GM18499 (cell line): Measurements from ENCODE around the gene PDHA1.

ENCODE experiments used
- ATAC-seq: cut with Tn5 transposase; IDR thresholded peaks from one replicate; pipeline ENCODE4 v1.9.1; 2021; ENCODE audit warnings: moderate number of reproducible peaks; ENCODE audit not compliant: insufficient read depth, unreplicated experiment

PDHA1 gene

GRCh38 chrX:19373351-19373891 is 29.7 kb downstream of the PDHA1 start:
- no peak for ATAC-seq

DNA sequence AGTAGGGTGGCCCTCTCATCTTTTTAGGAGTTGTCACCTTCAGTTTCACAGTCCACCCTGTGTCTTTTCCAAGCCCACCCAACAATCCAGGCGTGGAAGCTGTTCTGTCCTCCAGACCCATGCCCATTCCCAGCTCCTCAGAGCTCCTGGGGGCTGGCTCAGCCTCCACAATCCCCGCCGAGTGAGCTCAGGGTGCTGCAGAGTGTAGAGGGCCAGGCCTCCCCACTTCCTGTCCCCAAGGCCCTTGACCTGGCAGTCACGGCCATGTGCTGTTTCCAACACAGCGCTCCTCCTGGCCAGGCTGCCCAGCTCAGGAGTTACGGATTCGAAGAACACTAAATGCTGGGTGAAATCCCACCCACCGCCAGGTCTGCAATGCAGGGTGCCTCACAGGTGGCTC is 31.8 kb downstream of the PDHA1 start:
- ATAC-seq = no peak

GRCh38 chrX:19377799-19378198 is 34.1 kb downstream of the PDHA1 start:
- ATAC-seq = no peak

- ATAC-seq = no peak
Measured at GRCh38 chrX:19381326-19381725, 37.6 kb downstream of the PDHA1 start.

GRCh38 chrX:19382555-19383145 is 38.9 kb downstream of the PDHA1 start:
- no peak for ATAC-seq

GRCh38 chrX:19386679-19387078 is 43.0 kb downstream of the PDHA1 start:
- ATAC-seq = no peak

GRCh38 chrX:19388064-19388679 is 44.4 kb downstream of the PDHA1 start:
- no peak for ATAC-seq

DNA sequence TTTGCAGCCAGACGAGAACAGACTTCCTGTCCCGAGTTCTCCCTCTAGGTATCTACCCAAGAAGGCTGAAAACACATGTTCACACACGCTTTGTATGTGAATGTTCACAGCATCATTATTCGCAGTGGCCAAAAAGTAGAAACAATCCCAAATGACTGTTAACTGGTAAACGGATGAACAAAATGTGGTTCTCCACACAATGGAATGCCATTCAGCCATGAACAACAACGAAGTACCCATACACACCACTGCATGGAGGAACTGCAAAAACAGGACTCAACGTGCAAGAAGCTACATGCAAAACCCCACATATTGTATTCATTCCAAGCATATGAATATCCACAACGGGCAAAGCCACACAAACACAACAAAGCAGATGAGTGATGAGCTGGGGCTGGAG is 45.0 kb downstream of the PDHA1 start:
- ATAC-seq = no peak

DNA sequence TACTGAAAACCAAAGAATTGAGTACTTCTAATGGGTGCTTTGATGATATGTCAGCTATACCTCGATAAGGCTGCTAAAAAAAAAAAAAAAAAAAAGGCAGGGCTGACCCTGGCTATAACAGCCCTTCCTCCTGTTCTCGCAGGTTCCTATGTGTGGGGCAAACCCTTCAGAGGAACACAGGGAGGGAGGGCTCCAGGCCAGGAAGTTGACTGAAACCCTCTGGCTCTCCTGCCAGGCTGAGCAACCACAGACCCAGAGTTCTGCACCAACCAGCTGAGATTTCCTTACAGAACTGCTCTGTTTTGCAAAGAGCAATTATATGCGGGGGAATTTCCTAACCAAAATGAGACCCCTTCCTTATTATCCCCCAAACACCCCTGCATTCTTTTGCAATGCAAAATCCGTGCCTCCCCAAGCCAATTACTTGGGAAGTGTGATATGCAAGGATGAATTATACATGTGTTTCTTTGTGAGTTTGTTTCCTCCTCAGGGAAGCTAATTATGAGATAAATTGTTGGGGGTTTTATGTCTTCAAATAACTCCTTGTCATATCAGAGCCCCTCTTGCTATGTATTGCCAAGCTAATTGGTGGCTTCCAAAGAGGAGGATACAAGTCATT is 45.6 kb downstream of the PDHA1 start:
- ATAC-seq = no peak

DNA sequence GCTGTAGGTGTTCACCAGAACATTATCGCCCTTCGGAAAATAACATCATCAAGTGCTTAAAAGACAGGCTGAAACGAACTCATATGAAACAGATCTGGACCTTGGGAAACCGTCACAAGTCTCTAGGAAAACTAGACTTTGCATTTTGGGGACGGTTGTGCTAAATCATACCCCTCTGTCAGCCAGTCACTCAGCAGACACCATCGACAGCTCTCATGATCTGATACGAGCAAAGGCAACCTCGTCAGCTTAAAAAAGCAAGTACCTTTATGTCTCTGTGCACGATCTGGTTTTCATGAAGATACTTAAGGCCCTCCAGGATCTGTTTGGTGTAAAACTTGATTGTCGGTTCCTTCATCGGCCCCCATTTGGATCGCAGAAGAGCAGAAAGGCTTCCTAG is 48.4 kb downstream of the PDHA1 start:
- no peak for ATAC-seq

- ATAC-seq = no peak
Measured at GRCh38 chrX:19392703-19393102, 49.0 kb downstream of the PDHA1 start.

DNA sequence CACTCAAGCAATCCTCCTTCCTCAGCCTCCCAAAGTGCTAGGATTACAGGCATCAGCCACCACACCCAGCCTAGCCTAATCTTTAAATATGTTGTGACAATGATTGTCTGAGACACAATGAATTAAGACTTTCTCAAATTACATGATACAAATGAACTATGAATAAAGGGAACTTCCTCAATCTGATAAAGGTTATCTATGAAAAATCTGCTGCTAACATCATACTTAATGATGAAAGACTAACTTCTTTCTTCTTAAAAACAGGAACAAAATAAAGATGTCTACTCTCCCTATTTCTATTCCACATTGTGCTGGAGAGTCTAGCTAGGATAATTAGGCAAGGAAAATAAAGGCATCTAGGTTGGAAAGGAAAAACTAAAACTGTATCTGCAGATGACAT is 60.0 kb downstream of the PDHA1 start:
- ATAC-seq = no peak

DNA sequence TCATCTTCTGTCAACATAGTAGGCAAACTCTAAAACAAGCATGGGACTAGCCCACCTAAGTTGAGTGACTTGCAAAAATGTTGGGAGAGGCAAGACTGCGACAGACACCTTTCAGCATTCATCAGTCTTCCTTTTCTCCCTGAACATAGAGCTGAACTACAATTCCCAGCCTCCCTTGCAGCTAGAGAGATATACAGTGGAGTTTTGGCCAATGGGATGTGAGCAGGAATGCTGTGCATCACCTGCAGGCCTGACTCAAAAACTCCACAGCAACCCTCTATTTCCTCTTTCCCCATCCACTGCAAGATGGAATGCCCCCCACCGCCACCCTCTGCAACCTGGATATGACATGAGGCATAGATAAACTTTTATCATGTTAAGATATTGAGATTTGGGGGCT is 66.5 kb downstream of the PDHA1 start:
- no peak for ATAC-seq
